ENCODE data around the gene SOX1. TPM values are rescaled to one million over a fixed set of nuclear protein-coding genes. Genes with fewer than 3 reads are reported as not detected.

The SOX1 gene
- total RNA-seq, 2 experiments from 2014 or later = not detected

DNA sequence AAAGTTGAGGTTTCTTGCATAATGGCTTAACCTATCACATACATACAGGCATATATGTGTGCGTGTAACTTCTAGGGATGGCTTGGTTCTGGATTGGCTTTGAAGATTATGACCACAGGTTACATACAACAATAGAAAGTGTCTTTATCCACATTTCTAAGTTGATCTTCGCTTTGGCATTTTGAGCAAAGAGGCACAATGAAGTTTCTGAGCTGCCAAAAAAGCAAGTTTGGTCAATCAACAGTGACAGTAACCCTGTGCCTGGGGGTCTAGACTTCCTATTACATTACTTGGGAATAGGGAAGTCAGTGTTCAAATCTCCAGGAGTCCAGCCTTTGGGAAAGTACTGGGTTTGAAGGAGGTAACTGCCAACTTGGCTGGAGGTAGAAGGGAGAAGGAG is 3.1 kb upstream of the SOX1 start:
- Mint-ChIP-seq H3K4me3 (no peak overlapping the region), H3K27ac (no peak overlapping the region), H3K4me1 (peaks cover 11% of the 10 kb centered on the region), H3K36me3 (peaks cover 5% of the 10 kb centered on the region), H3K9me3 (peaks cover 4% of the 10 kb centered on the region), H3K27me3 (peaks cover 86% of the 10 kb centered on the region)
- DNase-seq = no peak

DNA sequence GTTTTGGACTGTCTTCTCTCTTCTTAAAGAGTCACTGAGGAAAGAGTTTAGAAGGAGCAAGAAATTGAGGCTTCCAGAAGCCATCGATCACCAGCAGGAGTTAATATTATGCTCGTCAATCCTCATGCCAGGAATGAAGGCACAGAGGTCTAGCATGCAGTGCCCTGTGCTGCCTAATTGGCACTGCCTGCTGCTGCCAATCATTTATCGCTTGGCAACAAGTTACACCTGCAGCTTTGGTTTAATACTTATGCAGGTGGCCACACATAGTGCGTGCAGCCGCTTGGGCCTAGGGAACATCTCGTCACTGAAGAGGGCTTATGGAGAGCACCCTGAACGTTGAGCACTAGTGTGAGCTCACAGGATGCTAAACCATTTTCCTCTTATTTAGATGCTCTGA is 2.7 kb upstream of the SOX1 start:
- H3K27ac Mint-ChIP-seq = no peak overlapping the region
- H3K27me3 Mint-ChIP-seq = peaks cover 86% of the 10 kb centered on the region
- peaks cover 12% of the 10 kb centered on the region for H3K4me1 Mint-ChIP-seq
- peaks cover 9% of the 10 kb centered on the region for H3K36me3 Mint-ChIP-seq
- no peak for DNase-seq
- peaks cover 6% of the 10 kb centered on the region for H3K9me3 Mint-ChIP-seq
- H3K4me3 Mint-ChIP-seq = no peak overlapping the region

DNA sequence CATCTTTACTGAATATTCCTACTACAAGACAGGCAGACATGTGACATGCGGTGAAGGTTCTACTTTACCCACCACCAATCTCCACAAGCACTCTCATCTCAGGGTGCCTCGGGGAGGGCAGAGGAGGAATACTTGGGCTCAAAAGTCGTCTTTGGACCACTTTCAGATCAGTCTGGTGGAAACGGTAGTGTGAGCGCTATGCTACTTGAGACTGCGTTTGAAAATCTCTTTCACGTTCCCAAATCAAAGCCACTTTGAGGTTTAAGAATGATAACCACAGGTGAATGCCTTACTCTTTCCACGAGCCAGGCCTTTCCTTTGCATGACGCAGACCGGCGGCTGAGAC is 1.5 kb upstream of the SOX1 start:
- peaks cover 14% of the 10 kb centered on the region for H3K36me3 Mint-ChIP-seq
- H3K27ac Mint-ChIP-seq = no peak overlapping the region
- DNase-seq = no peak
- peaks cover 86% of the 10 kb centered on the region for H3K27me3 Mint-ChIP-seq
- peaks cover 12% of the 10 kb centered on the region for H3K4me1 Mint-ChIP-seq
- no peak overlapping the region for H3K4me3 Mint-ChIP-seq
- H3K9me3 Mint-ChIP-seq = peaks cover 13% of the 10 kb centered on the region

DNA sequence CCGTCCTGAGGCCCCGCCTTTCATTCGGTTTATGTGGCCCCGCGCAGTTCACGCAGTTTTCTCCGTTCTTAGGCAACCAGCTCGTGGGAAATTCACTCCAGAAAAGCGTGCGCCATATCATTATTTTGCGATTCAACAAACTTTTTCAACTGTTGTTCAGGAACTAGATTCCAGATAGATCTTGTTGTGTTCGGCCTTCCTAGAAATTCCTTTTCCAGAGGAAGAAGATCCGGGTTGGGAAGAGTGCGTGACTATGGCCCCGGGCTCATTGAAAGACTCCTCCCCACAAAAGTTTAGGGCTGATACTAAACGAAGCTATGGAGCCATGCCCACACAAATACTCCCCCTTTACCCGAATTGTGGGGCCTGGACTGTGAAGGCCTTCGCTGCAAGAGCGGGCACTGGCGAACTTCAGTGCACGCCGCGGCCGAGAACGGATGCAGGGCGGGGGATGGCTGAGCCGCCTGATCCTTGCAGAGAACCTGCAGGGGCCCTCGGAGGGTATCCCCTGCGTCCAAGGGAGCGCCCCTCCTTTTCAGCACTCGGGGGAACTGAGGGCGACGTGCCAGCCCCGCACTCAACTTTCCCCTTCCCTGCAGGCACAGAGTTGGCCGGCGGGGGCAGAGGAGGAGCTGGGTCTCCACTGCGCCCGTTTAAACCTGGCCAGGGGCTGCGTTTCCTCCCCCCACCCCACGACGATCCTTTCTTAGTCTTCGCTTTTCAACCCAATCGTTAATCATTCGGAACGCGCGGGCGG is 904 bp upstream of the SOX1 start:
- H3K27me3 Mint-ChIP-seq = peaks cover 87% of the 10 kb centered on the region
- no peak for DNase-seq
- H3K4me3 Mint-ChIP-seq = peak overlapping the region; percentile 10
- H3K36me3 Mint-ChIP-seq = peaks cover 20% of the 10 kb centered on the region
- H3K9me3 Mint-ChIP-seq = peaks cover 16% of the 10 kb centered on the region
- H3K27ac Mint-ChIP-seq = no peak overlapping the region
- peaks cover 12% of the 10 kb centered on the region for H3K4me1 Mint-ChIP-seq

DNA sequence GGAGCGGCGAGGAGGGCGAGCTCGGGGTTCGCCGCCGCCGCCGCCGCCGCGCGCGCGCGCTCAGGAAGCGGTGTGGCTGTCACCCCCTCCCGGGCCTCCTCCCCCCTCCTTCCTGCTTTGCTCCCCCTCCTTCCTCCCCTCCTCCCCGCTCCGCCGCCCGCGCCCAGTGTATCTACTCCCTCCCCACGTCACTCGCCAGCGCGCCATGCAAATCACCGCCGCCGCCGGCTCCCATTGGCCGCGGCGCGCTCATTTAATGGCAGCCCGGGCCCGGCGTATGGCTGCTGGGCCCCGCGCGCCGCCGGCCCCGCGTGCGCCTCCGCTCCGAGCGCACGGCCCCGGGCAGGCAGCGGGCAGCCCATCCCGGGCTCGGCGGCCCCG is 335 bp upstream of the SOX1 start:
- peaks cover 87% of the 10 kb centered on the region for H3K27me3 Mint-ChIP-seq
- peaks cover 21% of the 10 kb centered on the region for H3K36me3 Mint-ChIP-seq
- peaks cover 12% of the 10 kb centered on the region for H3K4me1 Mint-ChIP-seq
- H3K4me3 Mint-ChIP-seq = no peak overlapping the region
- DNase-seq = peak; percentile 64
- H3K9me3 Mint-ChIP-seq = peaks cover 17% of the 10 kb centered on the region
- no peak overlapping the region for H3K27ac Mint-ChIP-seq

DNA sequence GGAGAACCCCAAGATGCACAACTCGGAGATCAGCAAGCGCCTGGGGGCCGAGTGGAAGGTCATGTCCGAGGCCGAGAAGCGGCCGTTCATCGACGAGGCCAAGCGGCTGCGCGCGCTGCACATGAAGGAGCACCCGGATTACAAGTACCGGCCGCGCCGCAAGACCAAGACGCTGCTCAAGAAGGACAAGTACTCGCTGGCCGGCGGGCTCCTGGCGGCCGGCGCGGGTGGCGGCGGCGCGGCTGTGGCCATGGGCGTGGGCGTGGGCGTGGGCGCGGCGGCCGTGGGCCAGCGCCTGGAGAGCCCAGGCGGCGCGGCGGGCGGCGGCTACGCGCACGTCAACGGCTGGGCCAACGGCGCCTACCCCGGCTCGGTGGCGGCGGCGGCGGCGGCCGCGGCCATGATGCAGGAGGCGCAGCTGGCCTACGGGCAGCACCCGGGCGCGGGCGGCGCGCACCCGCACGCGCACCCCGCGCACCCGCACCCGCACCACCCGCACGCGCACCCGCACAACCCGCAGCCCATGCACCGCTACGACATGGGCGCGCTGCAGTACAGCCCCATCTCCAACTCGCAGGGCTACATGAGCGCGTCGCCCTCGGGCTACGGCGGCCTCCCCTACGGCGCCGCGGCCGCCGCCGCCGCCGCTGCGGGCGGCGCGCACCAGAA is 1.1 kb downstream of the SOX1 start:
- peaks cover 88% of the 10 kb centered on the region for H3K27me3 Mint-ChIP-seq
- H3K4me3 Mint-ChIP-seq = no peak overlapping the region
- no peak overlapping the region for H3K27ac Mint-ChIP-seq
- H3K36me3 Mint-ChIP-seq = peaks cover 24% of the 10 kb centered on the region
- peaks cover 14% of the 10 kb centered on the region for H3K4me1 Mint-ChIP-seq
- H3K9me3 Mint-ChIP-seq = peaks cover 19% of the 10 kb centered on the region
- no peak for DNase-seq

DNA sequence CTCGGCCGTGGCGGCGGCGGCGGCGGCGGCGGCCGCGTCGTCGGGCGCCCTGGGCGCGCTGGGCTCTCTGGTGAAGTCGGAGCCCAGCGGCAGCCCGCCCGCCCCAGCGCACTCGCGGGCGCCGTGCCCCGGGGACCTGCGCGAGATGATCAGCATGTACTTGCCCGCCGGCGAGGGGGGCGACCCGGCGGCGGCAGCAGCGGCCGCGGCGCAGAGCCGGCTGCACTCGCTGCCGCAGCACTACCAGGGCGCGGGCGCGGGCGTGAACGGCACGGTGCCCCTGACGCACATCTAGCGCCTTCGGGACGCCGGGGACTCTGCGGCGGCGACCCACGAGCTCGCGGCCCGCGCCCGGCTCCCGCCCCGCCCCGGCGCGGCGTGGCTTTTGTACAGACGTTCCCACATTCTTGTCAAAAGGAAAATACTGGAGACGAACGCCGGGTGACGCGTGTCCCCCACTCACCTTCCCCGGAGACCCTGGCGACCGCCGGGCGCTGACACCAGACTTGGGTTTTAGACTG is 1.7 kb downstream of the SOX1 start:
- Mint-ChIP-seq H3K27me3 (peaks cover 88% of the 10 kb centered on the region), H3K4me1 (peaks cover 11% of the 10 kb centered on the region), H3K27ac (no peak overlapping the region), H3K9me3 (peaks cover 16% of the 10 kb centered on the region), H3K4me3 (no peak overlapping the region), H3K36me3 (peaks cover 20% of the 10 kb centered on the region)
- DNase-seq = no peak

DNA sequence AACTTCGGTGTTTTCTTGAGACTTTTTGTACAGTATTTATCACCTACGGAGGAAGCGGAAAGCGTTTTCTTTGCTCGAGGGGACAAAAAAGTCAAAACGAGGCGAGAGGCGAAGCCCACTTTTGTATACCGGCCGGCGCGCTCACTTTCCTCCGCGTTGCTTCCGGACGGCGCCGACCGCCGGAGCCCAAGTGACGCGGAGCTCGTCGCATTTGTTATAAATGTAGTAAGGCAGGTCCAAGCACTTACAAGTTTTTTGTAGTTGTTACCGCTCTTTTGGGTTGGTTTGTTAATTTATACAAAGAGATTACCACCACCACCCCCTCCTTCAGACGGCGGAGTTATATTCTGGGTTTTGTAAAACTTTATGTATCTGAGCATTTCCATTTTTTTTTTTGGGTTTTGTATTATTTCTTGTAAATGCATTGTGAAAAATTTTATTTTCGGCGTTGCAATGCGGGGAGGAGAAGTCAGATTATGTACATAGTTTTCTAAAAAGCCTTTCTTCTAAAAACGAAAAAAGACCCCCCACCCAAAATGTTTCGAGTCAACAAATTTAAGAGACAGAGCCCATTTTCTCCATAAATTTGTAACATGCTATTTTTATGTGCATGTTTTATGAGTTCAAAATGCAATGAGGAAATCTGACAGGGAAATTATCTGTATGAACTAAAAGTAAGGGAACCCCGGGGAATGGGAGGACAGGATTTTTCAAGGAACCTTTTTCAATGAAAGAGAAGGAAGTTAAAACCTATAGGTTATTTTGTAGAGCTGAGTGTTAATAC is 2.3 kb downstream of the SOX1 start:
- Mint-ChIP-seq H3K36me3 (peaks cover 20% of the 10 kb centered on the region), H3K27me3 (peaks cover 88% of the 10 kb centered on the region), H3K4me1 (peaks cover 11% of the 10 kb centered on the region), H3K27ac (no peak overlapping the region), H3K4me3 (peak overlapping the region; percentile 27), H3K9me3 (peaks cover 16% of the 10 kb centered on the region)
- no peak for DNase-seq

DNA sequence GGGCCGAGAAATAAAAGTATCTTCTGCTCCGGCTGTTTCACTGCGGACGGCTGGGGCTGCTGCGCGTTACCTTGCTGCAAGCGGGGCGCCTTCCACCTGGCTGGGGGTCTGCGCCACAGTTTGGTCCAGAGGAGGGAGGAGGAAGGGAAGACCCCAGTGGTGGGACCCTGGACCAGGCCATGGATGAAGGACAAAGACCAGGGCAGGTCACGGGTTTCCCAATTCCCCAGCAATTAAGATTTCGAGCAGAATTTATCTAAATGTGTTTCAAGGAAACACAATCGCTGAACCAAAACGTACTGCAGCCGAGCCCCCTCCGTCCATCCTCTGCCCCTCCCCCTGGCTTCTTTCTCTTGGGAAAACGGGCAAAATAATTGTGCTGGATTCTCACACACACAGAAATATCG is 2.9 kb downstream of the SOX1 start:
- Mint-ChIP-seq H3K4me1 (peaks cover 11% of the 10 kb centered on the region), H3K4me3 (peak overlapping the region; percentile 27), H3K27ac (no peak overlapping the region), H3K36me3 (peaks cover 20% of the 10 kb centered on the region), H3K27me3 (peaks cover 88% of the 10 kb centered on the region), H3K9me3 (peaks cover 16% of the 10 kb centered on the region)
- no peak for DNase-seq

DNA sequence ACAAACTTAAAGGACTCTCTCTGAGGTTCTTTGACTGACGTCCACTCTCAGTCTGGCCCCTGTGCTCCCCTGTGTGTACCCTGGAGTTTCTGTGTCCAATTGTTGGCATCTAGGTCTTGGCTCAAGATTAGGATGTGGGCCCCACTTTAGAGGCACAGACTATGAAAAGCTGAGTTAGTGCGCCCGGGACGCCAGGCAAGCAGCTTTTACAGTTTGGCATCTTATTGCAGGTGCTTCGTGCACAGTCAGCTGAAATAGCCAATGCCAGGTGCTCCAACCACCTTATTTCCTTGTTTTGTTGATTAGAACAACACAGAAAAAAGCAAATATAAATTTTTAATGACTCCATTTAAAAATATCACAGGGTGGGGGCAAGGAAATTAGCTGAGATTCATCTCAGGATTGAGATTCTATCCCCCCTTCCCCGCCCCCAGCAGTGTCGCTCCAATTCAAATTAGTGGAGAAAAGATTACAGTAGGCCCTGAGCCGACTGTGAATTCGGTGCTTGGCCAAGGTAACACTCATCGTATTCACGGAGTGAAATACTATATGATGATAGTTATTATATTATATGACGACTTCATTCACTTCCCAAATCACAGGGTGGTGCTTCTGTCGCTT is 4.3 kb downstream of the SOX1 start:
- no peak overlapping the region for H3K4me3 Mint-ChIP-seq
- no peak for DNase-seq
- H3K4me1 Mint-ChIP-seq = peaks cover 5% of the 10 kb centered on the region
- H3K27me3 Mint-ChIP-seq = peaks cover 88% of the 10 kb centered on the region
- peaks cover 20% of the 10 kb centered on the region for H3K36me3 Mint-ChIP-seq
- H3K9me3 Mint-ChIP-seq = peaks cover 16% of the 10 kb centered on the region
- peak overlapping the region; percentile 38 for H3K27ac Mint-ChIP-seq

DNA sequence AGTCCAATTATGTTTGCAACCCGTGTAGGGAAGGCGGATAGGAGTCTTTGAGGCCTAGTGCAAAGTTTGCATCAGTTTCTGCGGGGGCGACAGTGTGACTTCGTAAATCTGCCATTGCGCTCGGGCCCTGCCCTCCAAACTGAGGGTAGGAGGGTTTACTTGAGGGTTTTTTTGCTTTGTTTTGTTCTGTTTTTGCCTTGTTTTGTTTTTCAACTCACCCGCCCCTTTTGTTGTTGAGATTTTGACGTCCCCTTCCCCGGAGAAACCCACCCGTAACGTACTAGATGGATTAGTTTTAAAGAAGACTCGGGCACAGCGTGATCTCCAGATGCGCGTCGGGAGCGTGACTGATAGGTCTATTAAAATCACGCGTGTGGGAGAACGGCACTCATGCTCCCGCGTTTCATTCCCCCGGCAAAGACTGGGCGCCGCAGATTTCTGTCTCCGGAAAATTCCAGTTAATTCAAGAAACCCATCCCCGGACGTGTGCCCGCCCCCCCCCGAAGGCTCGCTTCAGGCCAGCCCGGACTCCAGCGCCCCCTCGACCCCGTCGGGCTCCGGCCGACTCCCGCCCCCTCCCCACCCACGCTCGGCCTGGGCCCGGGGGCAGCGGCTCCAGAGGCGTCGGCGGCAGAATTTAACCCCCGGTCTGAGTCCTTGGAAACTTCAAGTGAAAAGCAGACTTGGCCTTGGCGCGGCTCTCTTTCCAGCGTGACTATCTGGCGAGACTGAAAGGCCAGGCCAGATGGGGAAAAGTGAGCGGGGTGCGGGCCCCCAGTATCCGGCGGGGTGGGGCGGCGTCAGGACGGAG is 5.0 kb downstream of the SOX1 start:
- no peak for DNase-seq
- Mint-ChIP-seq H3K27me3 (peaks cover 91% of the 10 kb centered on the region), H3K9me3 (peaks cover 16% of the 10 kb centered on the region), H3K4me1 (peaks cover 5% of the 10 kb centered on the region), H3K27ac (peak overlapping the region; percentile 38), H3K4me3 (no peak overlapping the region), H3K36me3 (peaks cover 20% of the 10 kb centered on the region)

DNA sequence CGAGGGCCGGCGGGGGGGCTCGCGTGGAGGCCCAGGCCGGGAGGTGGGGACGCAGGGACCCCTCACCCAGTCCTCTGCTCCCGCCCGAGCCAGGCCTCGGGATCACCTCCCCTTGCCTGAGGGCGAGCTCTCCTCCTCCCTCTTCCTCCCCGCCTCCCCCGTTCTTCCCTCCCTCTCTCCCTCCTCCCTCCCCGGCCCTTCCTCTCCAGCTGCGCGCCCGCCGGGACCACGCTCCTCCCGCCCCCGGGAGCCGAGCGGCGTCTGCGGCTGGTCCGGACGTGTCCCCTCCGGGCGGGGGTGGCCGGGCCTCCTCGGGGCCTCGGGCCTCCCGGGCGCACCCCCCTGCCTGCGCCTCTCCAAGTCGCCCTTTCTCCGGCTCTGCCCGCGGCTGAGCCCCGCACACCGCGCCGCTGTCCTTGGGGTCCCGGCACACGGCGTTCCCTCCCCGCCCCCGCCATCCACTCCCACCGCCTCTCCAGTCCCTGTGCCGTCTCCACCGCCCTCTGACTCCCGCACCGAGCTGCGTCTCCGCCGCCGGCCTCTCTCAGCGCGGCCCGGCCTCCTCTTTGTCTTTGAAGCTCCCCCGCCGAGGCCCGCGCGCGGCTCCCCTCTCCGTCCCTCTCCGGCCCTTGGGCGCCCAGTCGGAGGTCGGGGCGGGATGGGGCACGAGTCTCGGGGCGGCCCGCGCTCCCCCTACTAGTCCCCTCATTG is 5.7 kb downstream of the SOX1 start:
- H3K4me3 Mint-ChIP-seq = no peak overlapping the region
- H3K27ac Mint-ChIP-seq = no peak overlapping the region
- peaks cover 5% of the 10 kb centered on the region for H3K4me1 Mint-ChIP-seq
- H3K9me3 Mint-ChIP-seq = peaks cover 16% of the 10 kb centered on the region
- H3K36me3 Mint-ChIP-seq = peaks cover 20% of the 10 kb centered on the region
- no peak for DNase-seq
- peaks cover 87% of the 10 kb centered on the region for H3K27me3 Mint-ChIP-seq

DNA sequence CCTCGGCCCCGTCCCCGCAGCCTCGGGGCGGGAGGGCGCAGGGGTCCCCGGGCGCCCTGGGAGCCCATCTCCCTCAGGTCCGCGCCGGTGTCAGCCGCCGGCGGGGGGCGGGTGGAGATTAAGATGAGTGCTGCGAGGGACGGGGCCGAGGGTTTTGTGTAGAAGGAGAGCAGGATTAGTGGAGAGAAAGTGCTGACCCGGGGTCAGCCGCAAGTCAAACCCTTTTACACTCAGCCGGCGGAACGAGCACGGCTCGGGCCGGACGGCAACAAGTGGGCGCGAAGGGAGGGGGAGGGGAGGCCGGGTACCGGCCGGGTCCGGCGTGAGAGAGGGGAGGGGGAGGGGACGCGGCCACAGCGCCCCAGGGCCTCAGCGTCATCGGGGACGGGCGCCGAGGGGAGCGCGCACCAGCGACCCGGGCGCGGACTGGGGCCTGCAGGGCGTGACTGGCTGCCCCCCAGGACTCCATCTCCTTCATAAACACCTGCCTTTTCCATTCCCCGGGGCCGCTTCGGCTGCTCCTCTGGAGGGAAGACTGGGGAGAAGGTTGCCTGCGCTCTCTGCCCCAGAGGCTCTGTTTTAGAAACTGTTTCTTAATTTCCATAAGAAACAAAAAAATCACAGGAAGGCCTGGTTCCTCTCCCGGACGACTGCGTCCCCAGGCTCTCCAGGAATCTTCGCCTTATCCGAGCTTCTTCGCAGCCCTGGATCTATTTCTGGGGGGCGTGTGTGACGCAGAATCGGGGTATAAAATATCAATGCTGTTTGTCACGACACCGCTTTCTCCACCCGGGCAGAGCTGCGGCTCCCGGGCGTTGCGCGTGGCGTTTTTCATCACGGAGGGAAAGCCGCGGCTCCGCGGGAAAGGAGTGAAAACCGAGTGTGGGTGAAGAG is 6.5 kb downstream of the SOX1 start:
- H3K36me3 Mint-ChIP-seq = peaks cover 20% of the 10 kb centered on the region
- peaks cover 5% of the 10 kb centered on the region for H3K4me1 Mint-ChIP-seq
- H3K4me3 Mint-ChIP-seq = no peak overlapping the region
- no peak for DNase-seq
- H3K27ac Mint-ChIP-seq = no peak overlapping the region
- H3K27me3 Mint-ChIP-seq = peaks cover 90% of the 10 kb centered on the region
- peaks cover 16% of the 10 kb centered on the region for H3K9me3 Mint-ChIP-seq
